Lower leg skin (tissue), 3 donors: ENCODE measurements around the gene EHMT1.

Experiments used
- CTCF ChIP-seq, 3 donors: fragments of 450-650 bp; IDR thresholded peaks; one replicate each; pipeline ENCODE4 v1.5.1; 2016; ENCODE audit warnings: antibody characterized with exemption in 3 of 3, mild to moderate bottlenecking in 3 of 3, moderate library complexity in 2 of 3
- POLR2A ChIP-seq, 2 donors: fragments of 450-650 bp; IDR thresholded peaks; one replicate each; pipeline ENCODE4 v1.6.1; 2016 to 2017; ENCODE audit warnings: antibody characterized with exemption in 2 of 2, mild to moderate bottlenecking in 1 of 2, moderate library complexity in 1 of 2

- TF ChIP-seq CTCF (IDR thresholded peaks at IDR 0.05) (no peak), POLR2A (IDR thresholded peaks at IDR 0.05) (no peak)
These were observed 47.7 kb downstream of the EHMT1 start for GRCh38 chr9:137666513-137666822.
